ENCODE data around the gene CEP55. TPM values are rescaled to one million over a fixed set of nuclear protein-coding genes. Genes with fewer than 3 reads are reported as not detected.

CEP55 gene
- total and polyA plus RNA-seq, 4 donors: under 0.01 to 4.1 (median 0.46) TPM

GRCh38 chr10:93461109-93461806 is 35.2 kb upstream of the CEP55 start (continued):
- TF ChIP-seq CTCF (IDR thresholded peaks at IDR 0.05; ENCODE audit: low read depth, low read length, missing input control): no peak
- no peak for TF ChIP-seq GABPA (IDR thresholded peaks at IDR 0.05 in 1 of 2, conservative IDR thresholded peaks at IDR 0.05 in 1 of 2)

- no peaks in the 10 kb centered on the region for H3K36me3 ChIP-seq (ENCODE audit: control insufficient read depth in 4 of 4, insufficient read depth in 3 of 4, low read depth in 1 of 4, low read length in 3 of 4)
- no peak overlapping the region for H3K9ac ChIP-seq (ENCODE audit: low read depth in 1 of 2, low read length in 2 of 2)
- TF ChIP-seq FOXA1 (IDR thresholded peaks at IDR 0.05) (no peak), ZBTB33 (IDR thresholded peaks at IDR 0.05) (no peak), CTCF (IDR thresholded peaks at IDR 0.05; ENCODE audit: low read depth, low read length, missing input control) (no peak), JUND (IDR thresholded peaks at IDR 0.05) (no peak), RXRA (IDR thresholded peaks at IDR 0.05) (no peak), HNF4A (conservative IDR thresholded peaks at IDR 0.05) (no peak), REST (IDR thresholded peaks at IDR 0.05) (no peak), TAF1 (conservative IDR thresholded peaks at IDR 0.05) (no peak), NR2F2 (IDR thresholded peaks at IDR 0.05) (no peak), FOXA2 (IDR thresholded peaks at IDR 0.05) (no peak), SP1 (IDR thresholded peaks at IDR 0.05) (no peak), YY1 (IDR thresholded peaks at IDR 0.05) (no peak), EGR1 (IDR thresholded peaks at IDR 0.05; ENCODE audit: low read depth in 2 of 2) (no peak)
- no peaks in the 10 kb centered on the region for H3K27me3 ChIP-seq (ENCODE audit: control insufficient read depth in 4 of 4, insufficient read depth in 4 of 4, low read length in 3 of 4)
- H3K4me3 ChIP-seq (ENCODE audit: low read depth in 1 of 3, low read length in 3 of 3): no peak overlapping the region
- no peak for DNase-seq (ENCODE audit: low spot score)
- 100% methylated on average over 1 of the region's 1 CpG for WGBS
- H3K4me1 ChIP-seq (ENCODE audit: control insufficient read depth in 4 of 4, insufficient read depth in 4 of 4, low read length in 3 of 4): peaks cover 0 to 10% (median 4%) of the 10 kb centered on the region in 4 donors
- H3K27ac ChIP-seq (ENCODE audit: low read depth in 1 of 2, low read length in 2 of 2): no peak overlapping the region
- no peaks in the 10 kb centered on the region for H3K9me3 ChIP-seq (ENCODE audit: control insufficient read depth in 4 of 4, low read length in 3 of 4)
Measured at GRCh38 chr10:93461807-93462178, 34.6 kb upstream of the CEP55 start.
